CD8-positive, alpha-beta memory T cell (primary cell): ENCODE results near the gene ANKDD1A. TPM values are rescaled to one million over a fixed set of nuclear protein-coding genes. Genes with fewer than 3 reads are reported as not detected.
A peak's percentile ranks its signal among the peaks of the same experiment; 100 is the strongest.

Source experiments
- CTCF ChIA-PET: fragments of 350-600 bp; sonication (Branson Sonifier 250); formaldehyde crosslinking; loops from one replicate; lab custom pipeline; 2021; ENCODE audit warnings: antibody characterized with exemption; lab: Charles Lee
- POLR2A ChIA-PET: fragments of 350-600 bp; sonication (Branson Sonifier 250); formaldehyde crosslinking; loops from one replicate; lab custom pipeline; 2021; ENCODE audit warnings: antibody characterized with exemption; lab: Charles Lee
- DNase-seq, 5 donors: peaks; one replicate each; pipeline versions ENCODE4 v3.0.0 to v3.0.0-alpha.2; 2020 to 2022; ENCODE audit warnings: mixed read lengths in 1 of 5
- H3K27ac ChIP-seq: one replicate; pipeline ENCODE4 v1.7.0; 2013; ENCODE audit warnings: low read depth, mild to moderate bottlenecking, low read length, moderate library complexity
- H3K27me3 ChIP-seq: 2 replicates; pipeline ENCODE4 v1.7.0; 2013; ENCODE audit warnings: low read length, mild to moderate bottlenecking; ENCODE audit not compliant: insufficient read depth, poor library complexity, severe bottlenecking
- H3K36me3 ChIP-seq: 2 replicates; pipeline ENCODE4 v1.7.0; 2013; ENCODE audit warnings: mild to moderate bottlenecking, low read length, moderate library complexity; ENCODE audit not compliant: insufficient read depth
- H3K4me1 ChIP-seq: 2 replicates; pipeline ENCODE4 v1.7.0; 2013; ENCODE audit warnings: mild to moderate bottlenecking, low read length, moderate library complexity; ENCODE audit not compliant: insufficient read depth
- H3K4me3 ChIP-seq: 2 replicates; pipeline ENCODE4 v1.7.0; 2013; ENCODE audit warnings: mild to moderate bottlenecking, low read length
- H3K9me3 ChIP-seq: 2 replicates; pipeline ENCODE4 v1.7.0; 2013; ENCODE audit warnings: mild to moderate bottlenecking, low read length
- H3K27ac Mint-ChIP-seq, 8 donors: one replicate each; pipeline ENCODE4 v1.8.0; 2020 to 2021; ENCODE audit warnings: mixed read lengths in 8 of 8, mild to moderate bottlenecking in 6 of 8, inconsistent platforms in 3 of 8, moderate library complexity in 3 of 8
- H3K27me3 Mint-ChIP-seq, 2 donors: one replicate each; pipeline ENCODE4 v1.8.0; 2020 to 2021; ENCODE audit warnings: mixed read lengths in 2 of 2, mild to moderate bottlenecking in 1 of 2, moderate library complexity in 1 of 2
- H3K36me3 Mint-ChIP-seq, 3 donors: one replicate each; pipeline ENCODE4 v1.8.0; 2020 to 2021; ENCODE audit warnings: mixed read lengths in 3 of 3, inconsistent platforms in 1 of 3, mild to moderate bottlenecking in 1 of 3
- H3K4me1 Mint-ChIP-seq, 3 donors: one replicate each; pipeline ENCODE4 v1.8.0; 2020 to 2021; ENCODE audit warnings: mixed read lengths in 3 of 3, inconsistent platforms in 1 of 3, mild to moderate bottlenecking in 1 of 3
- H3K4me3 Mint-ChIP-seq, 7 donors: one replicate each; pipeline ENCODE4 v1.8.0; 2020 to 2021; ENCODE audit warnings: mixed read lengths in 7 of 7, mild to moderate bottlenecking in 6 of 7, moderate library complexity in 4 of 7, inconsistent platforms in 2 of 7
- H3K9me3 Mint-ChIP-seq, 5 donors: one replicate each; pipeline ENCODE4 v1.8.0; 2020 to 2022; ENCODE audit warnings: mixed read lengths in 5 of 5, mild to moderate bottlenecking in 3 of 5, moderate library complexity in 2 of 5, inconsistent platforms in 1 of 5
- polyA plus RNA-seq: library from polyadenylated mRNA; unstranded; fragments of 300-500 nt; fragmentation: Illumina TruSeq; gene quantifications from one replicate; pipeline ENCODE4 v1.2.3, GENCODE V29; 2021
- total RNA-seq, 2 experiments: library from RNA; stranded (reverse); gene quantifications; one replicate each; pipeline ENCODE4 v1.2.3, GENCODE V29; 2021

Gene ANKDD1A
- total and polyA plus RNA-seq, 3 experiments from 2014 or later = 2.4 to 3.0 (median 3.0) TPM

DNA sequence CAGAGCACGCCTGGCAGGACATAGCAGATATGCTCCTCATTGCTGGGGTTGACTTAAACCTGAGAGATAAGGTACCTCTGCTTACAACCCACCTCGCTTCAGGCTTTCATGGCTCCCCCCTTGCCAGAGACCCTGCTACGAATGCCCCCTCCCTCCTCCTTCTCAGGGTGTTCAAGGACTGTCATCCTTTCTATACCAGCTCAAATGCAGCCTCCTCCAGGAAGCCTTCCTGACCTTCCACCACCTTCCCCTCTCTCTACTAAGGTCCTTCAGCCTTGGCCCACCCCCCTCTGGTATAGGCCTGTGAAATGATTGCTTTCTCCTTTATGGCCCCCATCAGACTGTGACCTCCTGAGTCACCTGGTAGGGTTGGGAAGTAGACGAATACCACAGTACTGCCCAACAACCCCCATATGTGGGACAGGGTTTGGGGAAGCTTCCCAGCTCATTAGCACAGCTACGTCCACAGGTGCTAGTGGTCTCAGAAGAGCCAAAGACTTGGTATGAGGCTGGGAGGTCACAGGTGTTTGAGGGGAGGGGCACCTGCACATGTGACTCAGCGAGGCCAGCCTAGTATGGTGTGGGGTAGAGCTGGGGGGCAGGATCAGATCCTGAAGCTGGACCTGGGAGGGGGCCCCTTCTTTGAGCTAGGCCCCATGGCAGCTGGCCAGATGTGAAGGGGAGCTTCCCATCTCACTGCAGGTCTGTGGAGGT, 32.0 kb downstream of the ANKDD1A start:
- Histone ChIP-seq H3K27me3 (no peaks in the 10 kb centered on the region), H3K36me3 (no peaks in the 10 kb centered on the region), H3K4me1 (no peaks in the 10 kb centered on the region), H3K4me3 (no peak overlapping the region), H3K27ac (no peak overlapping the region), H3K9me3 (no peaks in the 10 kb centered on the region)
- POLR2A ChIA-PET = no interaction called here
- no peaks in the 10 kb centered on the region for H3K27me3 Mint-ChIP-seq
- no peaks in the 10 kb centered on the region for H3K4me1 Mint-ChIP-seq
- H3K36me3 Mint-ChIP-seq = peaks cover 0 to 9% (median 0%) of the 10 kb centered on the region in 3 donors
- no peak for DNase-seq
- no peaks in the 10 kb centered on the region for H3K9me3 Mint-ChIP-seq
- H3K27ac Mint-ChIP-seq = peak overlapping the region in 1 of 8 donors; percentile 48
- no peak overlapping the region for H3K4me3 Mint-ChIP-seq
- CTCF ChIA-PET = no interaction called here

DNA sequence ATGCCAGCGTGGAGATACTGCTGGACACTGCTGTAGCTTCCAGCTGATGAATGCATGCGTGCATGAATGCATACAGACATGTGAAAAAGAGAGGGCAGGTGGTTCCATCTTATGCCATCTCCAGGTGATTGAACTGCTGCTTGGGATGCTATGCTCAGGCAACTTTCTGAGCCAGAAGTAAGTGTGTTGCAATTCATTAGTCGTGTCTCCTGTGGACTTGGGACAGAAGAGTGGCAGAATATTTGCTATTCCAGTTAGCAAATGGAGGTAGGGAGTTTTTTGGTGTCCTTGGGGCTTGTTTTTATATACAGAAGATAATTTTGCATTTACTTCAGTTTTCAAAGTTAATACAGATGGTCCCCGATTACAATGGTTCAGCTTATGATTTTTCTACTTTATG, 33.3 kb downstream of the ANKDD1A start:
- H3K4me3 ChIP-seq = no peak overlapping the region
- ChIA-PET POLR2A (no interaction called here), CTCF (no interaction called here)
- no peaks in the 10 kb centered on the region for H3K27me3 ChIP-seq
- no peaks in the 10 kb centered on the region for H3K4me1 ChIP-seq
- peaks cover 0 to 11% (median 0%) of the 10 kb centered on the region in 3 donors for H3K36me3 Mint-ChIP-seq
- H3K27ac Mint-ChIP-seq = peak overlapping the region in 3 of 8 donors; percentile 12 to 44 (median 32)
- H3K9me3 ChIP-seq = no peaks in the 10 kb centered on the region
- DNase-seq = no peak
- H3K4me3 Mint-ChIP-seq = no peak overlapping the region
- no peaks in the 10 kb centered on the region for H3K27me3 Mint-ChIP-seq
- no peak overlapping the region for H3K27ac ChIP-seq
- H3K9me3 Mint-ChIP-seq = no peaks in the 10 kb centered on the region
- no peaks in the 10 kb centered on the region for H3K4me1 Mint-ChIP-seq
- no peaks in the 10 kb centered on the region for H3K36me3 ChIP-seq

DNA sequence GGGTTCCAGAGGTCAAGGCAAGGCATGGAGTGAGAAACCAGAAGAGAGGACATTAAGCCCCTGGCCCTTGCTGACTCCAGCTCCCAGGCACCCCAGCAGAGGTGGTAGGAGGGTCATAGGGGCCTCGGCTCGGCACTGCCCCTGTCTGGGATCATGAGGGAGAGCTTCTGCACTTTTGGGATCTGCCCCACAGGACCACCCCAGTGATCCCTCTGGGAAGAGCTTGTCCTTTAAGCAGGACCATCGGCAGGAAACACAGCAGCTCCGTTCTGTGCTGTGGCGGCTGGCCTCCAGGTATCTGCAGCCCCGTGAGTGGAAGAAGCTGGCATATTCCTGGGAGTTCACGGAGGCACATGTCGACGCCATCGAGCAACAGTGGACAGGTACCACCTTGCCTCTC, 35.5 kb downstream of the ANKDD1A start:
- no peaks in the 10 kb centered on the region for H3K36me3 ChIP-seq
- Mint-ChIP-seq H3K4me3 (no peak overlapping the region), H3K9me3 (no peaks in the 10 kb centered on the region), H3K27me3 (no peaks in the 10 kb centered on the region), H3K4me1 (peaks cover 0 to 6% (median 3%) of the 10 kb centered on the region in 3 donors), H3K27ac (peak overlapping the region in 3 of 8 donors; percentile 47 to 84 (median 79)), H3K36me3 (peaks cover 0 to 13% (median 0%) of the 10 kb centered on the region in 3 donors)
- H3K27me3 ChIP-seq = no peaks in the 10 kb centered on the region
- no peaks in the 10 kb centered on the region for H3K4me1 ChIP-seq
- POLR2A ChIA-PET = no interaction called here
- no peak for DNase-seq
- H3K9me3 ChIP-seq = no peaks in the 10 kb centered on the region
- H3K27ac ChIP-seq = no peak overlapping the region
- no peak overlapping the region for H3K4me3 ChIP-seq
- CTCF ChIA-PET = no interaction called here

DNA sequence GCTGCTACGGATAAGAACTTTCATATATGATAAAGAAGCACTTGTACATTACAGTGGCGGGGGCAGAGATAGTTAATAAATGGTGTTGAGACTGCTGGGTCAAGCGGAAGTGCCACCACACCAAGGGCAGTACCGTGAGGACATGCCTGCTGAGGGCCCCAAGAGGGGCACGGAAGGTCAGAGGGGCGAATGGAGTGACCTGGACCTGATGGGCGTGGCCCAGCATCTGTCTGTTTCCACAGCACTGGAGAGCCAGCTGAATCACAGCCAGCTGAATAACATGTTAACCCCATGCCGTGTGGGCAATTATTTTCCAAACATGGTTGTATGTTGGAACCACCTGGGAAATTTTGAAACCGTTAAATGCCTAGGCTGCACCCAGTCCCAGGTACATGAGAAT, 37.2 kb downstream of the ANKDD1A start:
- Histone ChIP-seq H3K4me1 (no peaks in the 10 kb centered on the region), H3K36me3 (no peaks in the 10 kb centered on the region), H3K4me3 (no peak overlapping the region), H3K27me3 (no peaks in the 10 kb centered on the region), H3K9me3 (no peaks in the 10 kb centered on the region), H3K27ac (no peak overlapping the region)
- H3K27ac Mint-ChIP-seq = peak overlapping the region in 4 of 8 donors; percentile 20 to 67 (median 44)
- H3K36me3 Mint-ChIP-seq = peaks cover 0 to 10% (median 0%) of the 10 kb centered on the region in 3 donors
- CTCF ChIA-PET = no interaction called here
- DNase-seq = no peak
- H3K9me3 Mint-ChIP-seq = no peaks in the 10 kb centered on the region
- H3K4me1 Mint-ChIP-seq = peaks cover 0 to 18% (median 3%) of the 10 kb centered on the region in 3 donors
- POLR2A ChIA-PET = interaction anchor here (0.9 kb wide), 1 partner anchor 9 kb away, joined by 3 read pairs; no protein-coding TSS in a partner anchor
- H3K27me3 Mint-ChIP-seq = no peaks in the 10 kb centered on the region
- no peak overlapping the region for H3K4me3 Mint-ChIP-seq

DNA sequence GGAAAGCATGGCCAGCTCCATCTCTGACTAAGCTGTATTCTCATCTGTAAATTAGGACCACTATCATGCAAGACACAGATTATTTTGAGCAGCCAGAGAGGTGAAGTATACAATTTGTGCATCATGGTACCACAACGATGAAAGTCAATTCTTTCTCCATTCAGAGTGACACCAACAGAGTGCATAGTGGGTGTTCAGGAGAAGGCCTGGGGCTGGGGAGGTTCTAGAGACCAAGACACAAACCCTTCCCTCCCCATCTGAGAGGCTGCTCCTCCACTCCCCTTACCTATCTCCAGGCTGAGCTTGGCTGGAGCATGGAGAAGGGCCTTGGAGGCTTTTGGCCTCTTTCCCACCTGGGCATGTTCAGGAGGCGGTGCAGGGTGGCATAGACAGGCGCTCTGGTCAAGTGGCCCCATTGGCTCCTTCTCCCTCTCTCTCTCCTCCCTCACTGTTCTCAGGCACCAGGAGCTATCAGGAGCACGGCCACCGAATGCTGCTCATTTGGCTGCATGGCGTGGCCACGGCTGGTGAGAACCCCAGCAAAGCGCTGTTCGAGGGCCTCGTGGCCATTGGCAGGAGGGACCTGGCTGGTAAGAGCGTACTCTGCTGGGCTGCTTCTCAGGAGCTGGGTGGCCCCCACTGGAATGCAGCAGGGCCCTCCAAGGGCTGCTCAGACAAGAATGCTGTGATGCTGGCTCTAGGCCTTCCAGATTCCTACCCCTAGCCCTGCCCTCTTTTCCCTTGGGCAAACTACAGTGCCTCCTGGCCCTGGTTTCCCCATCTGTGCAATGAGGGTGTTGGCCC, 37.9 kb downstream of the ANKDD1A start:
- Histone ChIP-seq H3K27me3 (no peaks in the 10 kb centered on the region), H3K4me1 (no peaks in the 10 kb centered on the region), H3K27ac (no peak overlapping the region), H3K36me3 (no peaks in the 10 kb centered on the region), H3K9me3 (no peaks in the 10 kb centered on the region), H3K4me3 (no peak overlapping the region)
- DNase-seq = no peak
- H3K27ac Mint-ChIP-seq = peak overlapping the region in 6 of 8 donors; percentile 11 to 70 (median 32)
- no peaks in the 10 kb centered on the region for H3K27me3 Mint-ChIP-seq
- ChIA-PET POLR2A (interaction anchor here (0.9 kb wide), 1 partner anchor 8 kb away, joined by 3 read pairs; no protein-coding TSS in a partner anchor), CTCF (no interaction called here)
- H3K9me3 Mint-ChIP-seq = no peaks in the 10 kb centered on the region
- H3K4me3 Mint-ChIP-seq = no peak overlapping the region
- H3K36me3 Mint-ChIP-seq = peaks cover 0 to 10% (median 0%) of the 10 kb centered on the region in 3 donors
- peaks cover 1 to 19% (median 4%) of the 10 kb centered on the region in 3 donors for H3K4me1 Mint-ChIP-seq

DNA sequence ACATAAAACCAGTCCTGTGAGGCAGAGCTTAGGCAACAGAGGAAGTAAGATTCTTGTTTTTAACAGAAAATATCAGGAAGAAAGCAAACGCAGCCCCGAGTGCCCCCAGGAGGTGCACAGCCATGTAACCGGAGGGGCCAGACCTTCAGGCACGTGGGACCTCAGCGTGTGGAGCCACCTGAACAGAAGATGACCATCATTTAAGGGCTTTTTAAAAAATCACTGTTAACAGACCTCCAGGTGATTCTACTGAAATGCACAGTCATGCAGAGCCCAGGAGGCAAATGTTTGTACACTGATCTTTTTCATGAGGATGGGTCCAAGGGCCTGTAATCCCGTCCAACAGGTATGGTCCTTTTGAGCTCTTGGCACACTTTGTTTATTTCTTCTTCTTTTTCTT, 39.2 kb downstream of the ANKDD1A start:
- H3K4me3 ChIP-seq = no peak overlapping the region
- Mint-ChIP-seq H3K4me1 (peaks cover 2 to 24% (median 6%) of the 10 kb centered on the region in 3 donors), H3K9me3 (no peaks in the 10 kb centered on the region), H3K4me3 (no peak overlapping the region), H3K27ac (peak overlapping the region in 7 of 8 donors; percentile 7 to 69 (median 30)), H3K36me3 (peaks cover 0 to 18% (median 2%) of the 10 kb centered on the region in 3 donors), H3K27me3 (no peaks in the 10 kb centered on the region)
- no peaks in the 10 kb centered on the region for H3K27me3 ChIP-seq
- no peak for DNase-seq
- ChIA-PET POLR2A (no interaction called here), CTCF (no interaction called here)
- no peaks in the 10 kb centered on the region for H3K9me3 ChIP-seq
- H3K27ac ChIP-seq = no peak overlapping the region
- H3K4me1 ChIP-seq = no peaks in the 10 kb centered on the region
- no peaks in the 10 kb centered on the region for H3K36me3 ChIP-seq

DNA sequence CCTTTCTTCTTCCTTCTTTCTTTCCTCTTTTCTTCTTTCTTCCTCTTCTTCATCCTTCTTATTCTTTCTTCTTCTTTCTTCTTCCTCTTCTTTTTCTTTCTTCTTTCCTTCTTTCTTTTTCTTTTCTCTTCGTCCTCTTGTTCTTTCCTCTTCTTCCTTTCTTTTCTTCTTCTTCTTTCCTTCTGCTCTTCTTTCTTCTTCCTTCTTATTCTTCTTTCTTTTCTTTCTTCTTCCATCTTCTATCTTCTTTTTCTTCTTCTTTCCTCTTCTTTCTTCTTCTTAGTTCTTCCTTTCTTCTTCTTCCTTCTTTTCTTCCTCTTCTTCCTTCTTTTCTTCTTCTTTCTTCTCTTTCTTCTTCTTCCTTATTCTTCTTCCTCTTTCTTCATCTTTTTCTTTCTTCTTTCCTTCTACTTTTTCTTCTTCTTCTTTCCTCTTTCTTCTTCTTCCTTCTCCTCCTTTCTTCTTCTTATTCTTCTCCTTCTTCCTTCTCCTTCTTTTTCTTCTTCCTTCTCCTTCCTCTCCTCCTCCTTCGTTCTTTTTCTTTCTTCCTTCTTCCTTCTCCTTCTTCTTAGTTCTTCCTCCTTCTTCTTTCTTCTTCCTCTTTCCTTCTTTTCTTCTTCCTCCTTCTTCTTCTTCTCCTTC, 40.2 kb downstream of the ANKDD1A start:
- DNase-seq = no peak
- ChIA-PET POLR2A (no interaction called here), CTCF (no interaction called here)
- H3K9me3 ChIP-seq = no peaks in the 10 kb centered on the region
- H3K27me3 ChIP-seq = no peaks in the 10 kb centered on the region
- H3K4me3 Mint-ChIP-seq = no peak overlapping the region
- no peak overlapping the region for H3K4me3 ChIP-seq
- H3K36me3 Mint-ChIP-seq = peaks cover 0 to 22% (median 4%) of the 10 kb centered on the region in 3 donors
- no peaks in the 10 kb centered on the region for H3K9me3 Mint-ChIP-seq
- H3K27me3 Mint-ChIP-seq = no peaks in the 10 kb centered on the region
- no peaks in the 10 kb centered on the region for H3K36me3 ChIP-seq
- peak overlapping the region in 5 of 8 donors; percentile 29 to 79 (median 64) for H3K27ac Mint-ChIP-seq
- H3K4me1 Mint-ChIP-seq = peaks cover 2 to 24% (median 6%) of the 10 kb centered on the region in 3 donors
- no peak overlapping the region for H3K27ac ChIP-seq
- no peaks in the 10 kb centered on the region for H3K4me1 ChIP-seq
